Measurements from ENCODE around the gene ANKRD49. TPM values are rescaled to one million over a fixed set of nuclear protein-coding genes. Genes with fewer than 3 reads are reported as not detected.
A peak's percentile ranks its signal among the peaks of the same experiment; 100 is the strongest.

ANKRD49 gene
- total RNA-seq = 13.0 and 14.1 TPM in 2 replicates

GRCh38 chr11:94493281-94494125 is at the start of gene ANKRD49, which contains the start of gene MRE11:
TSS of gene ANKRD49 (plus strand) at chr11:94493984. CDS start at chr11:94496694, 2,710 bp downstream.
TSS of gene MRE11 (minus strand) at chr11:94493844. CDS start at chr11:94492801, 1,043 bp downstream.
- H3K4me3 ChIP-seq (ENCODE audit: insufficient read depth, low read length) = peak within 1 kb of the TSS; percentile 96
- H3K27ac ChIP-seq (ENCODE audit: low read depth, low read length) = peak within 1 kb of the TSS; percentile 85
- no peaks in the 10 kb centered on the region for H4K20me1 ChIP-seq (ENCODE audit: insufficient read depth, low read length)
- H3K27me3 ChIP-seq (ENCODE audit: insufficient read depth, low read length) = no peaks in the 10 kb centered on the region
- peaks cover 7% of the 10 kb centered on the region for H3K4me1 ChIP-seq (ENCODE audit: insufficient read depth, low read length)
- TF ChIP-seq CTCF (IDR thresholded peaks at IDR 0.05; ENCODE audit: extremely low read depth, low read depth, low read length) = no peak
- no peaks in the 10 kb centered on the region for H3K9me3 ChIP-seq (ENCODE audit: low read depth, low read length)
- H3K4me2 ChIP-seq (ENCODE audit: insufficient read depth, low read length) = peak within 1 kb of the TSS; percentile 97
- peaks cover 35% of the 10 kb centered on the region for H3K79me2 ChIP-seq (ENCODE audit: insufficient read depth, low read length)
- H2AFZ ChIP-seq (ENCODE audit: low read length) = peak within 1 kb of the TSS; percentile 99
- peak; percentile 95 for DNase-seq (ENCODE audit: insufficient read length, low spot score, missing footprints)
- peaks cover 16% of the 10 kb centered on the region for H3K36me3 ChIP-seq (ENCODE audit: insufficient read depth, low read length)

GRCh38 chr11:94445641-94446040 is 48.1 kb upstream of the ANKRD49 start:
- no peak for TF ChIP-seq CTCF (IDR thresholded peaks at IDR 0.05; ENCODE audit: extremely low read depth, low read depth, low read length)
- no peak for DNase-seq (ENCODE audit: insufficient read length, low spot score, missing footprints)
- H3K4me3 ChIP-seq (ENCODE audit: insufficient read depth, low read length) = no peak overlapping the region
- no peaks in the 10 kb centered on the region for H3K79me2 ChIP-seq (ENCODE audit: insufficient read depth, low read length)
- H3K9me3 ChIP-seq (ENCODE audit: low read depth, low read length) = no peaks in the 10 kb centered on the region
- no peaks in the 10 kb centered on the region for H4K20me1 ChIP-seq (ENCODE audit: insufficient read depth, low read length)
- no peaks in the 10 kb centered on the region for H3K27me3 ChIP-seq (ENCODE audit: insufficient read depth, low read length)
- no peaks in the 10 kb centered on the region for H3K36me3 ChIP-seq (ENCODE audit: insufficient read depth, low read length)
- no peak overlapping the region for H2AFZ ChIP-seq (ENCODE audit: low read length)
- H3K4me1 ChIP-seq (ENCODE audit: insufficient read depth, low read length) = peaks cover 13% of the 10 kb centered on the region
- no peak overlapping the region for H3K27ac ChIP-seq (ENCODE audit: low read depth, low read length)
- H3K4me2 ChIP-seq (ENCODE audit: insufficient read depth, low read length) = no peak overlapping the region

- DNase-seq (ENCODE audit: insufficient read length, low spot score, missing footprints) = no peak
- Histone ChIP-seq H3K27ac (ENCODE audit: low read depth, low read length) (no peak overlapping the region), H3K4me3 (ENCODE audit: insufficient read depth, low read length) (no peak overlapping the region), H3K36me3 (ENCODE audit: insufficient read depth, low read length) (no peaks in the 10 kb centered on the region), H3K79me2 (ENCODE audit: insufficient read depth, low read length) (no peaks in the 10 kb centered on the region), H2AFZ (ENCODE audit: low read length) (no peak overlapping the region), H3K9me3 (ENCODE audit: low read depth, low read length) (no peaks in the 10 kb centered on the region), H4K20me1 (ENCODE audit: insufficient read depth, low read length) (no peaks in the 10 kb centered on the region), H3K27me3 (ENCODE audit: insufficient read depth, low read length) (no peaks in the 10 kb centered on the region), H3K4me2 (ENCODE audit: insufficient read depth, low read length) (no peak overlapping the region), H3K4me1 (ENCODE audit: insufficient read depth, low read length) (peaks cover 13% of the 10 kb centered on the region)
- no peak for TF ChIP-seq CTCF (IDR thresholded peaks at IDR 0.05; ENCODE audit: extremely low read depth, low read depth, low read length)
These were observed 46.6 kb upstream of the ANKRD49 start for GRCh38 chr11:94447149-94447548.

- peak overlapping the region; percentile 0 for H3K4me2 ChIP-seq (ENCODE audit: insufficient read depth, low read length)
These were observed 44.8 kb upstream of the ANKRD49 start for GRCh38 chr11:94449029-94449428.

More at GRCh38 chr11:94449029-94449428, 44.8 kb upstream of the ANKRD49 start:
- no peaks in the 10 kb centered on the region for H3K79me2 ChIP-seq (ENCODE audit: insufficient read depth, low read length)
- H3K9me3 ChIP-seq (ENCODE audit: low read depth, low read length) = no peaks in the 10 kb centered on the region
- H4K20me1 ChIP-seq (ENCODE audit: insufficient read depth, low read length) = no peaks in the 10 kb centered on the region
- no peaks in the 10 kb centered on the region for H3K27me3 ChIP-seq (ENCODE audit: insufficient read depth, low read length)
- TF ChIP-seq CTCF (IDR thresholded peaks at IDR 0.05; ENCODE audit: extremely low read depth, low read depth, low read length) = no peak
- no peak overlapping the region for H2AFZ ChIP-seq (ENCODE audit: low read length)
- DNase-seq (ENCODE audit: insufficient read length, low spot score, missing footprints) = no peak
- H3K4me1 ChIP-seq (ENCODE audit: insufficient read depth, low read length) = peaks cover 13% of the 10 kb centered on the region
- peak overlapping the region; percentile 31 for H3K27ac ChIP-seq (ENCODE audit: low read depth, low read length)
- H3K36me3 ChIP-seq (ENCODE audit: insufficient read depth, low read length) = no peaks in the 10 kb centered on the region
- H3K4me3 ChIP-seq (ENCODE audit: insufficient read depth, low read length) = no peak overlapping the region
